Hematopoietic multipotent progenitor cell treated with erythropoietin and hydrocortisone succinate and interleukin-3 and kit ligand, for 6 days (in vitro differentiated cells): ENCODE measurements around the gene CNN1.

ENCODE experiments used
- DNase-seq: peaks from one replicate; pipeline ENCODE4 v3.0.0-alpha.2; 2015

The CNN1 gene

GRCh38 chr19:11538232-11539036, at the start of gene CNN1:
Gene CNN1, plus strand, starts transcription at chr19:11538851. Its CDS starts 77 bp downstream, at chr19:11538928.
- DNase-seq = peak; percentile 44

- DNase-seq = no peak
Measured at GRCh38 chr19:11489378-11489777, 49.3 kb upstream of the CNN1 start.

GRCh38 chr19:11494634-11495285, 43.9 kb upstream of the CNN1 start:
- DNase-seq = no peak

DNA sequence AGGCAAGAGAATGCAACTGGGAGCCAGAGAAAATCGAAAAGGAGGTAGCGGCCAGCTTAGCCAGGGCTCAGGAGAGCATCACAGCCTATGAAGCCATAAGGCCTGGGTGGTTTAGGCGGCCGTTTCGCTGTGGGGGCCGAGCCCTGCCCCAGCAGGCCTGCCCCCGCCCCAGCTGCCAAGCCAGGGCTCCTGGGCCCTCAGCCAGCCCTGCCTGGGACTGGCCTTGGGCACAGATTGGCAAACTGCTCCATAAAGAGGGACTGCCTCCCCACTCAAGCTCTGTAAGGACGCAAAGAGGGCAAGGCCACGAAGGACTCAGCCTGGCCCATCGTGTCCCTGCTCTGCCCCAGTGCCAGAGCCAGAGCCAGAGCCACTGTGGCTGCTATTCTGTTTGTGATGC, 43.2 kb upstream of the CNN1 start:
- DNase-seq = no peak

DNA sequence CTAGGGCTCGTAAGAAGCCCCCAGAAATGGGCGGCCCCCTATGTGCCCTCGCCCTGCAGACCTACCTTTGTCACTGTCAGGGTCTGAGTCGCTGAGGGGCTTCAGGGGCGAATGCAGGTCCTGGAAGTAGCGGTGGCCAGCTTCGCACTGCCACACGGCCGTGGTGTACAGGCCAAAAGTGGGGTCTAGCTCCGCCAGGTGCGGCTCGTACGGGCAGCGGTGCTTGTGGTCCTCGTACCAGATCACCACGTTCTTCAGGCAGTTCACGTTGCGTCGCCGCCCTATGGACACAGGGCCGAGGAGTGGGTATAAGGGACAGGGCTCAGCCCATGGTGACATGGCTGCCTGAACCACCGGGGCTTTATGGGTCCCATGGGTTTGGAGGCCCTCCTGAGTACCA, 42.8 kb upstream of the CNN1 start:
- DNase-seq = no peak

DNA sequence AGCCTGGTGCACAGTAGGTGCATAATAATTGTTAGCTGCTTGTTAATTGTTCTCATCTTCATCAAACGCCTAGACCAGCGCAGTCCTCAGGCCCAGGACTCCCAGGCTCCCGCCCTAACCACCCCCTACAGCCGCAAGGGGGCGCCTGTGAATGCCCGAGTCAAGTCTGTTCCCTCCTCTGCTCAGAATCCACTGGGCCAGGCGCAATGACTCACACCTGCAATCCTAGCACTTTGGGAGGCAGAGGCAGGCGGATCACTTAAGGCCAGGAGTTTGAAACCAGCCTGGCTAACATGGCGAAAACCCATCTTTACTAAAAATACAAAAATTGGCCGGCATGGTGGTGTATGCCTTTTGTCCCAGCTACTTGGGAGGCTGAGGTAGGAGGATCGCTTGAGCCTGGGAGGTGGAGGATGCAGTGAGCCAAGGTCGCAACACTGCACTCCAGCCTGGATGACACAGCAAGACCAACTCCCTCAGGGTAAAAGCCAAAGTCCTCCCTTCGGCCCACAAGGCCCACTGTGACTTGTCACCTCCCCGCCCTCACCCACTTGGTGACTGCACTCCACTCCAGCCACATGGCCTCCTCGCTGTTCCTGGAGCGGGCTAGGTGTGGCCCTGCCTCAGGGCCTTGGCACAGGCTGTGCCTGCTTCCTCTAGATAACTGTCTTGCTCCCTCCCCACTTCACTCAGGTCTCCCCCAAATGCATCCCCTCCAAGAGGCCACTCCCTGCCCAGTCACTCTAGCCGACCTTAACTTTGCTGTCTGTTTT, 42.1 kb upstream of the CNN1 start:
- peak; percentile 88 for DNase-seq

DNA sequence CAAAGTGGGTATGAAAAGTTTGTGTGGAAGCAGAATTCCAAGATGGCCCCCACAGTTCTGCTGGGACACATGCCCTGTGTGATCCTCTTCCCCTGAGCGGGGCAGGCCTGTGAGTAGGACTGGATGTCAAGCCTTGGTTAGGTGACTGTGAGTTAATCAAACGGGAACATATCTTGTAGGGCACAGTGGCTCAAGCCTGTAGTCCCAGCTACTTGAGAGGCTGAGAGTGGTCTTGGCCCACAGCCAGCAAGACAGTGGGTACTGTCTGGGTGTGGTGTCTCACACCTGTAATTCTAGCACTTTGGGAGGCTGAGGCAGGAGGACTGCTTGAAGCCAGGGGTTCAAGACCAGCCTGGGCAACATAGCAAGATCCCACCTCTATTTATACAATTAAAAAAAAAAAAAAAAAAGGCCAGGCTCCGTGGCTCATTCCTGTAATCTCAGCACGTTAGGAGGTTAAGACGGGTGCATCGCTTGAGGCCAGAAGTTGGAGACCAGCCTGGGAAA, 39.4 kb upstream of the CNN1 start:
- peak; percentile 46 for DNase-seq

- peak; percentile 78 for DNase-seq
Measured at GRCh38 chr19:11499890-11500420, 38.7 kb upstream of the CNN1 start.

DNA sequence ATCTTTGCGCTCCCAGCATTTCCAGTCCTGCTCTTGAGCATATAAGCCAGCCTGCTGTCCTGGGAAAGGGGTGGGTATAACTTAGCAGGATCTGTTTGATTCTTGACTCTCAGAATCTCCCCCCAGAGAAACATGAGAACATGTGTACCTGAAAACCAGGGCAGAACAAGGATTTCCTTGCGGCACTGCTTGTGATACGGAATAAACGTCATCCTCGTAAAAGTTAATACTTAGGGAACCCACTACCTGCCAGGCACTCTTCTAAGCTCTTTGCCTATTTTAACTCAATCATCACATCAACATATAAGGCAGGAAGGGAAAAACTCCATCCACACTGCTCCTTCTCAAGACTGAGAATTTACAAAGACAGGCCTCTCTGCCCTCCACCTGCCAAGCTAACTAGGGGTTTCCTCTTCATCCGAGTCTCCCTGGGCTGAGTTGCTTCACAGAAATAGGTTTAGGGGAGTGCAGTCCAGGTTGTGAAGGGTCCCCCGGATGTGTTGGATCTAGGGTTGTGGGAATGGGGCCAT, 34.1 kb upstream of the CNN1 start:
- no peak for DNase-seq

- peak; percentile 98 for DNase-seq
Measured at GRCh38 chr19:11505032-11505503, 33.6 kb upstream of the CNN1 start.

- DNase-seq = peak; percentile 98
Measured at GRCh38 chr19:11505504-11506100, 33.0 kb upstream of the CNN1 start, which contains the start of gene ZNF653. Gene ZNF653, minus strand, starts transcription at chr19:11505839. Its CDS starts 53 bp downstream, at chr19:11505786.

- DNase-seq = no peak
Measured at GRCh38 chr19:11506101-11506555, 32.5 kb upstream of the CNN1 start.

DNA sequence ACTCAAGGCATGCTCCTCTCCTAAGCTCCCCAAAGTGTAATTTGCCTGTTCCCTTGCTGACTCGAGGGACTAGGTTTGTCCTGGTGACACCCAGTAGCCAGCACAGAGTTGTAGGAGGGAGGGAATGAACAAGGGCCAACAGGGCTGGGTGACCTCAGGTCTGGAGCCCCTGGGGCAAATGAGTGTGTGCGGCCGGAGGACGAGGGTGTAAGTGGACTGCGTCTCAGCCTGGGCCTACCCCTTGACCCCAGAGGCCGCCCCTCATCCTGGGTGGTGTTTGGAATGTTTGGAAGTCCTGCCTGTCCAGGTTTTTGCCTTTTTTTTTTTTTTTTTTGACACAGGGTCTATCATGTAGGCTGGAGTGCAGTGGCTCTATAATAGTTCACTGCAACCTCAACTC, 31.7 kb upstream of the CNN1 start:
- DNase-seq = no peak

DNA sequence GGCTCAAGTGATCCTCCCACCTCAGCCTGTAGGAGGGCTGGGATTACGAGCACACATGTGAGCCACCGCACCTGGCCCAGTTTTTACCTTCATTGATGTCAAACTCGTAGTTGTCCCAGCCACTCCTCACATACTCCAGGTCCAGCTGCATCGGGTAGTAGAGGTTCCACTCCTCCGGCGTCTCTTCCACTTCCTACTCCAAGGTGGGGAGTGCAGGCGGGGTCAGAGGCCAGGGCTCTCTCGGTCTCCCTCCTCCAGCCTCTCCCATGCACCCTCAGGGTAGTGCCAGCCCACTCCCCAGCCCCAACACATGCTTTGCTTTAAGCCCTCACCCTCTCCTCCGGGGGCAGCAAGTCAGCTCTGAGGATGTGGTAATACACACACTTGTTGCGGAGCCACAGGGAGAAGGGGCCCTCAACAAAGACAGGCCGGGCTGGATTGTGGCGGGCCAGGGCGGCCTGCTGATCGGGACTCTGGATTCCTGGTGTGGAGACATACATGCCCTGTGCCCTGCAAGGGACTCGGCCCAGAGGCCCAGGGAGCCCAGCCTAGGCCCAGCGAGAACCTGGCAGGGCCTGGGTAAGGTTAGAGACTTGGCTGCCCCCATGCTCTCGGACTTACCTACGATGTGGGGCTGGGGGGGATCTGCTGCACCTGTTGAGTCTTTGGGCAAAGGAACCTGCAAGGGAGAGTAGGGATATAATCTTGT, 31.1 kb upstream of the CNN1 start:
- no peak for DNase-seq

- no peak for DNase-seq
Measured at GRCh38 chr19:11510444-11510843, 28.2 kb upstream of the CNN1 start.

DNA sequence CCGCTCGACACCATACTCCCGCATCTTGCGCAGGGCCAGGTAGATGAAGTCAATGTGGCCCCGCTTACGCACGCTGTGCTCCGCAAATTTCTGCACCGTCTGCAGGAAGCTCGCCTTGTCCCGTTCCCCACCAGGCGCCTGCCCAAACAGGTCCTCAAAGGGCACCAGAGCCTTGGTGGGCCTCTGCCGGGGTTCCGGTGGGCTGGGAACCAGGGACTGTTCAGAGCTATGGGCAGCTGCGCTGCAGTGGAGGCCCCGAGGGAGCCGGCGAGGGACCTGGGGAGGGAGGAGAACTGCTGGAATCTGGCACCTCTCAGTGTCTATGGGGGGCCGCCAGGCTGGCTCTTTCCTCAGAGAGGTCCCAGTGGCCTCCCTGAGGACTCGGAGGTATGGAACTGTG, 24.7 kb upstream of the CNN1 start:
- DNase-seq = no peak

- no peak for DNase-seq
Measured at GRCh38 chr19:11519138-11519537, 19.5 kb upstream of the CNN1 start.

GRCh38 chr19:11528551-11529341, 9.9 kb upstream of the CNN1 start, which contains the start of gene ECSIT:
Gene ECSIT, minus strand, starts transcription at chr19:11529134. Its CDS starts 9,964 bp downstream, at chr19:11519170.
- peak; percentile 99 for DNase-seq

DNA sequence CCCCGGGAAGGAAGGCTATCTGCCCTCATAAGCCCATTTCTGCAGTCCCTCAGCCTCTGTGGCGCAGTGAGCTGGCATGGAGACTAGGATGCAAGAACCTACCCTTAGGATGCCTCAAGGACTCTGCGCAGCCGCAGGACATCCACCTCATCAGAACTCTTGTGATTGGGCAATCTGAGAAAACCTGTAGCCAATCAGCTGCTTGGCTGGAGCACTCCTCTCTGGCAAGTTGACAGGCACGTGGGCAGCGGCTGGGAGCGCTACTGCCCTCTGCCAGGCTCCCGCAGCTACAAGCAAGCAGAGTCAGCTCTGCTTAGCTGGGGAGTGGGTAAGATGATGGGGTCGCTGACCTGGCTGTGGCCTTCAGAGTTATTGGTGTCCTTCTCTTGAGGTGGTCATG, 8.2 kb upstream of the CNN1 start:
- DNase-seq = peak; percentile 97

DNA sequence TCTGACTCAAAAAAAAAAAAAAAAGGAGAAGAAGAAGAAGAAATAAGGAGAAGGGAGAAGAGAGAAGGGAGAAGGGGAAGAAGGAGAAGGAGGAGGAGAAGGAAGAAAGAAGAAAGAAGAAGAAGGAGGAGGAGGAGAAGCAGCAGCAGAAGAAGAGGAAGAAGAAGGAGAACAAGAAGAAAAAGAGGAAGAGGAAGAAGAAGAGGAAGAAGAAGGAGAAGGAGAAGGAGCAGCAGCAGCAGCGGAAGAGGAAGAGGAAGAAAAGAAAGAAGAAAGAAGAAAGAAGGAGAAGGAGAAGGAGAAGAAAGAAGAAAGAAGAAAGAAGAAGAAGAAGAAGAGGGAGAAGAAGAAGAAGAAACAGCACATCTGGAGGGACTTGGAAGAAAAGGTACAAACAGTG, 4.1 kb upstream of the CNN1 start:
- DNase-seq = no peak
